Dendritic cell treated with granulocyte-macrophage colony-stimulating factor and Interleukin-4, amounts not matched to agents 40 ng/mL and 50 ng/mL, for 4 days (primary cell): ENCODE data around the gene GRIK4.

Source experiments
- H3K27ac Mint-ChIP-seq: one replicate; pipeline ENCODE4 v1.8.0; 2022; ENCODE audit warnings: mild to moderate bottlenecking, mixed read lengths
- H3K27me3 Mint-ChIP-seq: one replicate; pipeline ENCODE4 v1.8.0; 2022; ENCODE audit warnings: mild to moderate bottlenecking, mixed read lengths
- H3K36me3 Mint-ChIP-seq: one replicate; pipeline ENCODE4 v1.8.0; 2022; ENCODE audit warnings: low read depth, mixed read lengths
- H3K4me1 Mint-ChIP-seq: one replicate; pipeline ENCODE4 v1.8.0; 2022; ENCODE audit warnings: low read depth, mixed read lengths
- H3K4me3 Mint-ChIP-seq: one replicate; pipeline ENCODE4 v1.8.0; 2022; ENCODE audit warnings: mild to moderate bottlenecking, moderate library complexity, mixed read lengths
- H3K9me3 Mint-ChIP-seq: one replicate; pipeline ENCODE4 v1.8.0; 2022; ENCODE audit warnings: mixed read lengths
- intact Hi-C: fragments of 100-400 bp; cut with micrococcal nuclease; formaldehyde crosslinking; loops from one replicate; pipeline ENCODE4 v1.15.0; 2022

GRIK4 gene

DNA sequence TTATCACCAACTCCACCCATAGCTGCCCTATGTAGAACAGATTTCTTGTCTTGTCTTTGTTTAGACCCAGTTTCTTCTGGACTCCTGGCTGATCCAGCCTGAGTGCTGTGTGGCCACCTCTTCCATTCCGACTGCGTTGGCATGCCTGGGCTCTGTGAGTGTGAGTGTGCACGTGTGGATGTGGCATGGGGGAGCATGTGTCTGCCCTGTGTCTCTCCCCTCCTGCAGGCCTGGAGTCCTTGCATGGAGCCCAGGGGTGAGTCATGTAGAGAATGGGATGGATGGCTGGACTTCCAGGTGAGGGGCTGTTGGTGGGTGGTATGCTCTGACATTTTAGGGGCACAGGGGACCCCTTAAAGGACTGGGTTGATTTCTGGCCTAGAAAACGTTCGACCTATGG lies 194.7 kb downstream of the GRIK4 start:
- H3K36me3 Mint-ChIP-seq, result no peaks in the 10 kb centered on the region
- intact Hi-C loops, result no loop called here
- H3K27me3 Mint-ChIP-seq, result peaks cover 1% of the 10 kb centered on the region
- no peak overlapping the region for H3K27ac Mint-ChIP-seq
- peaks cover 22% of the 10 kb centered on the region for H3K9me3 Mint-ChIP-seq
- no peak overlapping the region for H3K4me3 Mint-ChIP-seq
- no peaks in the 10 kb centered on the region for H3K4me1 Mint-ChIP-seq

DNA sequence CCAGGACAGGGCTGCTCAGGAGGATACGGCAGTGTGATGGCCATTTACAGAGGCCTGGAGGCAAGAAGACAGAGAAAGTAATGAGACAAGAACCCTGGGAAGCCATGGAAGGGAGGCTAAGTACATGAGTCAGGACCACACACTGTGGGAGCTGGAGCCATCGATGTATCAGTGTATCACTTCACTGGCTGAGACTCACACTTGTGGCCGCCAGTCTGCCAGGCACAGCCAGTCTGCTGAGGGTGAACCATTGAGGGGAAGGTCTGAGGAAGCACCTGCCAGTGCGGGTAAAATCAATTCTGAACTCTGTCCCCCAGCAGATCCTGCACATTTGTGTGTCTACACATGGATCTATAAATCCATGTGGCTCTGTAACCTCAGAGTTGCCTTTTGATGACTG lies 195.6 kb downstream of the GRIK4 start:
- Mint-ChIP-seq H3K27ac (no peak overlapping the region), H3K4me1 (no peaks in the 10 kb centered on the region), H3K9me3 (peaks cover 22% of the 10 kb centered on the region), H3K4me3 (no peak overlapping the region), H3K27me3 (peaks cover 1% of the 10 kb centered on the region), H3K36me3 (no peaks in the 10 kb centered on the region)
- intact Hi-C loops, result no loop called here

DNA sequence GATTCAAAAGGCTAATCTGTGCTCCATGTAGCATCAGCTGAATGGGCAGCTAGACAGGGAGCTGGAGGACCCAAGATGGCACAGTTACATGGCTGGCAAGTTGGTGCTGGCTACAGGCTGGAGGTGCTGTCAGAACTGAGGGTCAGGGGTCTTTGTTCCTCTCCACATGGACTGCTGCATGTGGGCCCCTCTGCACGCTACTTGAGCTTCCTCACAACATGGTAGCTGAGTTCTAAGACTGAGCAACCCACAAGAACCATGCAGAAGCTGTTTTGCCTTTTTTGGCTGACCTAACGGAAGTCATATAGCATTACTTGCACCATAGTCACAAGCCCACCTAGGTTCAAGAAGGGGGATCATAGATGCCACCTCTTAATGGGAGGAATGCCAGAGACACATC lies 196.1 kb downstream of the GRIK4 start:
- H3K4me1 Mint-ChIP-seq, result no peaks in the 10 kb centered on the region
- H3K27ac Mint-ChIP-seq, result no peak overlapping the region
- no peak overlapping the region for H3K4me3 Mint-ChIP-seq
- H3K36me3 Mint-ChIP-seq, result no peaks in the 10 kb centered on the region
- H3K9me3 Mint-ChIP-seq, result peaks cover 22% of the 10 kb centered on the region
- intact Hi-C loops, result no loop called here
- H3K27me3 Mint-ChIP-seq, result peaks cover under 1% of the 10 kb centered on the region

DNA sequence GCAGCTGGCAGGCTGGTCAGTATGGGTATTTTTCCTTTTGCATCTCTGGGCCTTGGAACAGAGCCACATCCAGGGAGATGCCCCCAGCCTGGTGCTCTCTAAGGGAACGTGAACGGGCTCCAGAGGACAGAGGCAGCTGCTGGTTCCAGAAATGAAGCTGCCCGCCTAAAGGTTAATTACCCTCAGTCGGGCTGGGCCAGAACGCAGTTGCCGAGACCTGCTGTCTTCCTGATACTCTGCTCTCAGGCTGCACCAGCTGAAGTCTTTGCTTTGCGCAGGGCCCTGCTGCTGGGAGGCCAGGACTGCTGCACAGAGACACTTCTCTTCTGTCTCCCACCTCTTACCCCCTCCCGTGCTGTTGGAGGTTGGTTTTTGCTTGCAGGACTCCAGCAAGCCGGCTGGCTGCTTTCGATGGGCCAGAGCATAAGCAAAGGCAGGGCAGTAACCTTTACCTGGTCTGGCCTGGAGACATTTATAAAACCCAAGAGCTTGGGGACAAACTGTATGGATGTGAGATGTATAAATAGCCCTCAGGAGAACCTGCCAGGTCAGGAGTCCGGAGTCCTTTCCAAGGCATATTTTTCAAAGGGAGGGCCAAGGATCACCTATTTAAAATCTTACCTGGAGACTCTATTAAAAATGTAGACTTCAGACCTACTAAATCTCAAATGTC lies 197.1 kb downstream of the GRIK4 start:
- Mint-ChIP-seq H3K4me3 (no peak overlapping the region), H3K27me3 (peaks cover 1% of the 10 kb centered on the region), H3K36me3 (no peaks in the 10 kb centered on the region), H3K9me3 (peaks cover 22% of the 10 kb centered on the region), H3K27ac (no peak overlapping the region), H3K4me1 (no peaks in the 10 kb centered on the region)
- intact Hi-C loops, result no loop called here

DNA sequence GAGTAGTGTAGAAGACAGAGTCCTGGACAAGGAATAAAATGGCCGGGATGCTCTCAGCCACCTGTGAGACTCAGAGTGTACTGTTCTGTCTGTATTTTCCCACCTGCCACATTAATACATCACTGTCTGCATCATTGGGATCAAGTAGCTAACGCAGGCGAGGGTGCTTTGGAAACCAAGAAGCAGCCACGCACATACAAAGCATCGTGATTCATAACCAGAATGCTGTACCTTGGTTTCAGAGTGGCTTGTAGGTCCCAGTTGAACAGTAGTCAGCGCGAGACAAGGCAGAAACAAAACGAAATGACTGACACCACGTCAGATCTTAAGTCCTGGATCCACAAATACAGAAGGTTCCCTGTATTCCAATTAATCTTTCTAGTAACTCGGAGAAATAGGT lies 198.3 kb downstream of the GRIK4 start:
- Mint-ChIP-seq H3K27ac (no peak overlapping the region), H3K4me3 (no peak overlapping the region), H3K27me3 (peaks cover 4% of the 10 kb centered on the region), H3K9me3 (peaks cover 22% of the 10 kb centered on the region), H3K4me1 (peaks cover under 1% of the 10 kb centered on the region), H3K36me3 (no peaks in the 10 kb centered on the region)
- intact Hi-C loops, result no loop called here

DNA sequence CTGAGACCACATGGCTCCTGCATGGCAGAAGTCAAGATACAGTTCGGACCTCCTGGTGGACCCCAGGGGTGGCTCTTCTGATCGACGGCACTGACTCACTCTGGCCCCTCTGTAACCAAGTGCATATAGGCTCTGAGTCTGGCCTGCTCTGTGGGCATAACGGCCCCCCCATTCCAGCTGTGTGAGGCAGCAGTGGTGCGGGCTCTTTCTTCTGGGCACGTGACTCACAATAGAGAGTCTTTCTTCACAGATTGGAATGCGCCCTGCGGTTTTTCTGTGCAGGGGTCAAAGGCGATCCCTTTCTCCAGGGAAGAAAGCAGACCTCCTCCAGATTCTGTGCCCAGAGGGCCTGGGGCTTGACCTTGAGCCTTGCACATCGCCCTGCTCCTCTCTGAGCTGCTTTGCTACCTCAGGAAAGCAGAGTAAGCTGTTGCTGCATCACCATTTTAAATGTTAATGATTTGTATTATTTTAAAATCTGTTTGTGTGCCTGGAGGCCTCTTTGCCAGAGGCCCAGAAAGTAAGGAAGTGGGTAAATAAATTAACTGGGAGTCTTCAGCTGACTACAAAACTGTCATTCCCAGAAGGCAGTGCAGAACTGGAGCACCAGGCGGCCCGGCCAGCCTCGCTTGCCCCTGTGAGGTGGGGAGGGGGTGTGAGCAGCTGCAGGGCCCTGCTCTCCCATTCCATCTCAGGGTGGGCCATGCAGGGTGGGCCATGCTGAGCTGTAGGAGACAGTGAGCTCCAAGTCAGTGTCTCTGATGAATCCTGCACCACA lies 199.0 kb downstream of the GRIK4 start:
- no peak overlapping the region for H3K4me3 Mint-ChIP-seq
- H3K4me1 Mint-ChIP-seq, result peaks cover 7% of the 10 kb centered on the region
- H3K9me3 Mint-ChIP-seq, result peaks cover 19% of the 10 kb centered on the region
- no peak overlapping the region for H3K27ac Mint-ChIP-seq
- intact Hi-C loops, result no loop called here
- peaks cover 6% of the 10 kb centered on the region for H3K27me3 Mint-ChIP-seq
- H3K36me3 Mint-ChIP-seq, result no peaks in the 10 kb centered on the region

DNA sequence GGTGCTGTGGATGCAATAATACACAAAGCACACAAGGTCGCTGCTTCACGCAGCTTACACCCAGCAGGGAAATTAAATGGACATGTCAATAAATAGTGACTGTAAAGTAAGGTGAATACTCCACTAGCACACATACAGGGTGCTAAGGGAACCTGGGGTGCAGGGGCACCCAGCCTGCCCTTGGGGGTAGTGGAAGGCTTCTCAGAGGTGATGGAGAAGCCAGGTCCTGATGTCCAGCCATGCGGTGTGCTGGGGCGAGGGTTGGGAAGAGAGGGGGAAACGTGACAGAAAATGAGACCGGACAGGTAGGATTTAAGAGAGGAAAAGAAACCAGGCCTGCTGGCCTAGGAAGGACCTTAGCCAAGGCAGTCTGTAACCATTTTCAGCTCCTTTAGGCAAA lies 200.5 kb downstream of the GRIK4 start:
- Mint-ChIP-seq H3K27me3 (peaks cover 6% of the 10 kb centered on the region), H3K9me3 (peaks cover 9% of the 10 kb centered on the region)

DNA sequence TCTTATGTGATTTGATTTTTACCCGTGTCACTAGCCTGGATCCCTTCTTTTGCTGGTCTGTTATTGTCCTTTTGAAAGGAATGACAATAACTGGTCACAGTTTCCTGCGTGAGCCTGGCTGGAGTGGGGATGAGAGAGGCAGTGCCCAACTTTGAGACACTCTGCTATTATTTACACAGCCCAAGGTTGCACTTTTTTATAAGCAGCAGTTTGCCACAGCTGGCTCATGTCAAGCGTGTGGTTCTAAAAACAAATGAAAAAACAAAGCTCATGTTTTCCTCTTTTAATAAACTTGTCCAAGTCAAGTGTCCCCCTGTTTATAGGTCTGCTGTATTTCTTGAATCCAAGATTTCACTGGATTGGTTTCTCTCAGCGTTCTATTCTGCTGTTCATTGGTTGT lies 201.3 kb downstream of the GRIK4 start:
- H3K36me3 Mint-ChIP-seq, result no peaks in the 10 kb centered on the region
- H3K27ac Mint-ChIP-seq, result no peak overlapping the region
- H3K9me3 Mint-ChIP-seq, result peaks cover 1% of the 10 kb centered on the region
- H3K4me1 Mint-ChIP-seq, result peaks cover 8% of the 10 kb centered on the region
- no peak overlapping the region for H3K4me3 Mint-ChIP-seq
- H3K27me3 Mint-ChIP-seq, result peaks cover 6% of the 10 kb centered on the region
- intact Hi-C loops, result no loop called here

More for the DNA sequence above, 200.5 kb downstream of the GRIK4 start:
- intact Hi-C loops, result no loop called here
- peaks cover 8% of the 10 kb centered on the region for H3K4me1 Mint-ChIP-seq
- no peaks in the 10 kb centered on the region for H3K36me3 Mint-ChIP-seq
- no peak overlapping the region for H3K27ac Mint-ChIP-seq
- no peak overlapping the region for H3K4me3 Mint-ChIP-seq

DNA sequence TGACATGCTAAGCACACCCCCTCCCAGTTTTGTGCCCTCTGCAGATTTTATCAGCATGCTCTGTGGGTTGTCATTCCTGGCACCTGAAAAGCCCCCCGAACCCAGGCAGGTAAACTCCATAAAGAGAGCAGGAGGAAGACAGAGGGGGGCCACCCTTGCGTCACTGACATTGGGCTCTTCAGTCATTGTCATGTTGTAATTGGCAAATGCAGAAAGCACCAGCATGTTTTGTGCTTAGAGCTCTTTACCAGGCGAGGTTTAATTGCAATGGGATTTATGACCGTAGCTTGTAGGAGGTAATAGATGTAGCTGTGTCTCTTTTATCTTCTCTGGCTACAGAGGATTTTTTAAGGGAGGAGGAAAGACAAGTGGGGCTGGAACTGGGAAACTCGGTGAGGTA lies 201.7 kb downstream of the GRIK4 start:
- H3K27me3 Mint-ChIP-seq, result peaks cover 8% of the 10 kb centered on the region
- no peak overlapping the region for H3K27ac Mint-ChIP-seq
- H3K36me3 Mint-ChIP-seq, result no peaks in the 10 kb centered on the region
- intact Hi-C loops, result no loop called here
- H3K4me3 Mint-ChIP-seq, result no peak overlapping the region
- peaks cover 8% of the 10 kb centered on the region for H3K4me1 Mint-ChIP-seq
- H3K9me3 Mint-ChIP-seq, result no peaks in the 10 kb centered on the region

DNA sequence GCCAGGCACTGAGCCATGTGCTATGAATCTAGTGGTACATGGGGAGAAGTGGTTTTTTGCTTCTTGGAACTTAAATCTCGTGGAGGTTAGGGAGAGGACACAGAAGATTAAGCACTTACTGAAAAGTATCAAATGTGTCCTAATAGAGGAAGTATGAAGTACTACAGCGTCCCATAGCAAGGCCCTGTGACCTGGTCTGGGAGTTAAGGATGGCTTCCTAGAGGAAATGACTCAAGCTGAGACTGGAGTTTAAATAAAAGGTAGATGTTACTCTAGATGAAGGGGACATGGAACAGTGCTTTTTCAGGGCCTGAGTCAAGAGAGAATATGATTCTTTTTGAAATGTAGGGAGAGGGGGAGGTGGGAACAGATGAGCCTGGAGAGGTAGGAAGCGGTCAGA lies 202.9 kb downstream of the GRIK4 start:
- no peak overlapping the region for H3K4me3 Mint-ChIP-seq
- H3K27me3 Mint-ChIP-seq, result peaks cover 8% of the 10 kb centered on the region
- no peak overlapping the region for H3K27ac Mint-ChIP-seq
- H3K36me3 Mint-ChIP-seq, result no peaks in the 10 kb centered on the region
- no peaks in the 10 kb centered on the region for H3K9me3 Mint-ChIP-seq
- intact Hi-C loops, result no loop called here
- peaks cover 8% of the 10 kb centered on the region for H3K4me1 Mint-ChIP-seq

DNA sequence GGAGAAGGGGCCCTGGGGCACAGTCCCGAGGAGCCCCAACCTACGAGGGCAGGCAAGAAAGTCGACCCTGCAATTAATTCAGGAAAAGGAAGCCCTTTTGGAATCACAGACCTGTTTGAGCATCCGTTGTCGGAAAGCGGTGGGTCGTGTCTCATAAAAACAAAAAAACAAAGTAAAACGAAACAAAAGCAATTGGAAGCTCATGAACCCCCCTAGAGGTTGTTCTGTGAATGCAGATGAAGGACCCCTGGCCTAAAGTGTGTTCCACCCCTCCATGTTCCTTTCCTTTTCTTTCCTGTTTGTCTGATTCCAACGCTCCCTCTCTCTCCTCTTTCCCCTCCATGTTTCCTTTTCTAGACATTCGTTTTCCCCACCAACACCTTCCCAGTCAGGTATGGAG lies 203.7 kb downstream of the GRIK4 start:
- Mint-ChIP-seq H3K36me3 (no peaks in the 10 kb centered on the region), H3K27ac (no peak overlapping the region), H3K27me3 (peaks cover 9% of the 10 kb centered on the region), H3K4me1 (peaks cover 8% of the 10 kb centered on the region), H3K4me3 (peak overlapping the region; percentile 47), H3K9me3 (no peaks in the 10 kb centered on the region)
- intact Hi-C loops, result no loop called here

DNA sequence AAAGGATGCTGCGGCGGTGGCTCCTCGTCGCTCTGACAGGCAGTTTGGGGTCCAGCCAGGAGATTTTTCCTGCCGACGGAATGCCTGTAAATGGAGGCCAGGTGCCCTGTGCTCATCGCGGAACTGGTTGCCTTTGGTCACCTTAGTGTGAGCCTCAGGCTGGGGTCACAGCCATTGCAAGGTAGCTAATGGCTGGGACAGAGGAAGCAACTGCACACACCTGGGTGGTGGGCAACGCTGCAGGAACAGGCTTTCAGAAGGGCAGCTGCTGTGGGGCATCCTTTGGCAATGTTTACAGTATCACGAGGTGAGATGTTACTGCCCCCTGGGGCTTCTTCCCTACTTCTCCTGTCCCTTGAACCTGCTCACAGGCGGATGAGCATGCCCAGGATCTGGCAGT lies 205.5 kb downstream of the GRIK4 start:
- H3K27ac Mint-ChIP-seq, result no peak overlapping the region
- no peaks in the 10 kb centered on the region for H3K36me3 Mint-ChIP-seq
- H3K4me1 Mint-ChIP-seq, result peaks cover 8% of the 10 kb centered on the region
- intact Hi-C loops, result no loop called here
- H3K27me3 Mint-ChIP-seq, result peaks cover 16% of the 10 kb centered on the region
- no peaks in the 10 kb centered on the region for H3K9me3 Mint-ChIP-seq
- H3K4me3 Mint-ChIP-seq, result no peak overlapping the region

DNA sequence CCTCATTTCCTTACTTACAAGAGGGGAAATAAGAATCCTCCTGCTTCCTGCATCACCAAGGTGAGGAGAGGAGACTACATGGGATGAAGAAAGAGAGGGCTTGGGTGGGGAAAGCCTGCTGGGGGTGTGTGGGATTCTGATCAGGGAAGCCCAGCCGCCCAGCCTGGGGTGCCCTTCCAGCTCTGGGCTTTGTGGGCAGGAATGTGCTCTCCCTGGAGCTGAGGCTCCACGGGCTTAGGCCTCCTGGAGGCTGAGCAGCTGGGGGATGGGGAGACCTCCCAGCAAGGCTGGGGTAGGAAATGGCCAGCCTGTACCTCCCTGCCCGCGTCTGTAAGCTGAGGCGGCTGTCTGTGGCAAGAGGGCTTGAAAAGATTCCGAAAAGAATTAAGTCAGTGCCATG lies 206.1 kb downstream of the GRIK4 start:
- H3K4me1 Mint-ChIP-seq, result peaks cover 8% of the 10 kb centered on the region
- no peaks in the 10 kb centered on the region for H3K9me3 Mint-ChIP-seq
- intact Hi-C loops, result no loop called here

DNA sequence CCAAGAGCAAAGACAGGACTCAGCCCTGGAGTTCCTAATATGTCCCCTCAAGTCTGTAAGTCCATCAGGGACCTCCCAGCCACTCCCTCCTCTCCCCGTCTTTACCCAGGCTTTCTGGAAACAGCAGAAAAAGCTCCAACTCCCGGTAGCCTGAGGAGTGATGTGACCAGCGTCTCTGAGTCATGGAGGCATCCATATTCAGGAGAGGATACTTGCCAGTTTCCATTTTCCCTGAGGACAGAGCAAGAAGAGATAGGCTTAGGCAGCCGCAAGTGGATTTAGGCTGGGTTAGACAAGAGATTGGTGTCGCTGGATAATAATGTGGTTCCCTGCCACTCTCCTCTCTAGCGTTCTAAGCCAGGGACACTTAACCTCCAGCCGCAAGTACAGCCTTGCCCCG lies 206.6 kb downstream of the GRIK4 start:
- Mint-ChIP-seq H3K4me3 (no peak overlapping the region), H3K27ac (no peak overlapping the region), H3K4me1 (peaks cover 8% of the 10 kb centered on the region), H3K9me3 (no peaks in the 10 kb centered on the region), H3K27me3 (peaks cover 15% of the 10 kb centered on the region), H3K36me3 (no peaks in the 10 kb centered on the region)
- intact Hi-C loops, result no loop called here

More for the DNA sequence above, 206.1 kb downstream of the GRIK4 start:
- no peak overlapping the region for H3K4me3 Mint-ChIP-seq
- no peak overlapping the region for H3K27ac Mint-ChIP-seq
- H3K27me3 Mint-ChIP-seq, result peaks cover 16% of the 10 kb centered on the region
- no peaks in the 10 kb centered on the region for H3K36me3 Mint-ChIP-seq

DNA sequence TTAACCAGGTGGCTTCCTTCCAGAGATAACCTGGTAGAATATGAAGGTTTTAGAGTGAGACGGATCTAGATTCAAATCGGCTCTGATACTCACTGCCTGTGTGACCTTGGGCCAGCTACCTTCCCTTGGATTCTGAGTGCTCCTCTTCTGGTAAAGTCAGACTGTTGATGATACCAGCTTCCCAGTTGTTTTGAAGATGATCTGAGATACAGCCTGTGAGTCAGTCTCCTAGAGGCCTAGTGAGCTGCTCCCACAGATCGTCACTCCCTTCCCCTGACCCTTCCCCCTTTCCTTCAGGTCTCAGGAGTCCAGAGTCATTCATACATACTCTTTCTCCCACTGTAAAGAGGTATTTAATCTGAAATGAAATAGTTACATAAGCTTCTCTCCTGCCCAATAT lies 207.8 kb downstream of the GRIK4 start:
- no peak overlapping the region for H3K27ac Mint-ChIP-seq
- peaks cover 8% of the 10 kb centered on the region for H3K4me1 Mint-ChIP-seq
- H3K27me3 Mint-ChIP-seq, result peaks cover 15% of the 10 kb centered on the region
- intact Hi-C loops, result no loop called here
- H3K4me3 Mint-ChIP-seq, result no peak overlapping the region
- no peaks in the 10 kb centered on the region for H3K9me3 Mint-ChIP-seq
- no peaks in the 10 kb centered on the region for H3K36me3 Mint-ChIP-seq
